ENCODE results near the gene PSAPL1. TPM values are rescaled to one million over a fixed set of nuclear protein-coding genes. Genes with fewer than 3 reads are reported as not detected.

Gene PSAPL1
- total and polyA plus RNA-seq, 2 donors = 0.05 TPM; not detected in 1

GRCh38 chr4:7398788-7399439 lies 35.8 kb downstream of the PSAPL1 start:
- H3K4me3 ChIP-seq (ENCODE audit: low read depth, low read length) = no peak overlapping the region
- DNase-seq (ENCODE audit: extremely low spot score) = no peak
- whole genome bisulfite sequencing = 78% methylated on average over 8 of the region's 8 CpGs
- H3K27ac ChIP-seq (ENCODE audit: low read depth) = no peak overlapping the region
- no peaks in the 10 kb centered on the region for H3K4me1 ChIP-seq (ENCODE audit: insufficient read depth)
- no peaks in the 10 kb centered on the region for H3K36me3 ChIP-seq (ENCODE audit: insufficient read depth)

DNA sequence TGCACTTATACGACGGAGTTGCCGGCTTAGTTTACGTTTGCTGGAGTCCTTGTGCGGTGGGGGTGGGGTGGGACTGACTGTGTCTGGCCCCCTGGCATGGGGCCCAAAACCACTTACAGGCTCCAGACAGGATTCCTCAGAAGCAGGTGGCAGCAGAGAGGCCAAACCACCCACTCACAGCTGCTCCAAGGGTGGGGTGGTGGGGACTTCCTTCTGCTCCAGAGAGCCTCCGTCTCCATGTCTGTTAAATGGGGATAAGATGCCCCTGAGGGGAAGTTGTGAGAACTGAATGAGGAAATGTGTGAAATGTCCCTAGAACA lies 36.7 kb downstream of the PSAPL1 start:
- H3K4me1 ChIP-seq (ENCODE audit: insufficient read depth) = no peaks in the 10 kb centered on the region
- no peak overlapping the region for H3K4me3 ChIP-seq (ENCODE audit: low read depth, low read length)
- 16% methylated on average over 6 of the region's 6 CpGs for WGBS
- H3K27ac ChIP-seq (ENCODE audit: low read depth) = no peak overlapping the region
- no peak for DNase-seq (ENCODE audit: extremely low spot score)
- no peaks in the 10 kb centered on the region for H3K36me3 ChIP-seq (ENCODE audit: insufficient read depth)

DNA sequence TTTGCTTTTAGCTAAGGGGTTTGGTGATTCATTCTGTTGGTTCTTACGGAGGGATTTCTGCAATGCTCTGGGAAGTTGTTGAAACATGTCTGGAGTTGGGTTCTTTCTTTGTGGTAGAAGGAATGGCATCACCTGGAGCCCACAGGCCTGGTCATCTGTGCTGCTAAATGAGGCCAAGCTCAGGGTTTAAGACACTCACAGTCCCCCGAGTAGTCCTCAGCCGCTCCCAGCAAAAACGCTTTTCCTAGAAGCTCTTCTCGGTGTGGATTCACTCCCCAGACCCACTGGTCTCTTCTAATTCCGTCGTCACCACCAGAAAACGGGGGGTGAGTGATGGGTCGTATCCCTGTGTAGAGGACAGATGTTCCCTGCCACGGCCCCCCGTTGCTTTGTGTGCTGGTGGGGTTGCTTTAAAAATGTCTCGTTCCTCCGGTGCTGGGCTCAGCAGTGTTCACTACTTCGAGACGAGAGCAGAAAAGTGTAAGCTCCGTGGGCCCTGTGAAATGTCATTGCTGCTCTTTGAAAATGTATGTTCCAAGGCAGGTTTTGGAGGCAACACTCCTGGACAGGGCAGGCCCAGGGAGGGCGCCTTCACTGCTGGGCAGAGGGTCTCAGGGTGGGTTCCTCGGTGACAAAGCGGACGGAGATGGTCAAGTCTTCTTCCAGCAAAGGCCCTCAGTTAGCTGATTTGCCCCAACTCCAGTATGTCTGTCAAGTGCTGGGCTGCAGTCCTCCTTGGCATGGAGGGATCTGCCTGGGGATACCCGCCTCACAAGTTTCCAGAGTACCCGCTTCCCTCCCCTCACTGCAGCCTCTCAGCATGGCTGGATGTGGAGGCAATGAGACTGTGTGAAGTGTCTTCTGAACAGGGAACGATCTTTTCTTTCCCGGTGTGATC lies 37.3 kb downstream of the PSAPL1 start:
- no peaks in the 10 kb centered on the region for H3K36me3 ChIP-seq (ENCODE audit: insufficient read depth)
- H3K27ac ChIP-seq (ENCODE audit: low read depth) = no peak overlapping the region
- no peak overlapping the region for H3K4me3 ChIP-seq (ENCODE audit: low read depth, low read length)
- H3K4me1 ChIP-seq (ENCODE audit: insufficient read depth) = no peaks in the 10 kb centered on the region
- DNase-seq (ENCODE audit: extremely low spot score) = no peak
- 75% methylated on average over 24 of the region's 24 CpGs for WGBS

GRCh38 chr4:7396186-7396910 lies 38.4 kb downstream of the PSAPL1 start:
- no peak for DNase-seq (ENCODE audit: extremely low spot score)
- Histone ChIP-seq H3K36me3 (ENCODE audit: insufficient read depth) (no peaks in the 10 kb centered on the region), H3K27ac (ENCODE audit: low read depth) (no peak overlapping the region), H3K4me1 (ENCODE audit: insufficient read depth) (no peaks in the 10 kb centered on the region), H3K4me3 (ENCODE audit: low read depth, low read length) (no peak overlapping the region)
- 90% methylated on average over 14 of the region's 14 CpGs for WGBS

GRCh38 chr4:7395645-7396044 lies 39.1 kb downstream of the PSAPL1 start:
- Histone ChIP-seq H3K4me3 (ENCODE audit: low read depth, low read length) (no peak overlapping the region), H3K27ac (ENCODE audit: low read depth) (no peak overlapping the region), H3K4me1 (ENCODE audit: insufficient read depth) (no peaks in the 10 kb centered on the region), H3K36me3 (ENCODE audit: insufficient read depth) (no peaks in the 10 kb centered on the region)
- WGBS = 83% methylated on average over 8 of the region's 8 CpGs
- no peak for DNase-seq (ENCODE audit: extremely low spot score)

DNA sequence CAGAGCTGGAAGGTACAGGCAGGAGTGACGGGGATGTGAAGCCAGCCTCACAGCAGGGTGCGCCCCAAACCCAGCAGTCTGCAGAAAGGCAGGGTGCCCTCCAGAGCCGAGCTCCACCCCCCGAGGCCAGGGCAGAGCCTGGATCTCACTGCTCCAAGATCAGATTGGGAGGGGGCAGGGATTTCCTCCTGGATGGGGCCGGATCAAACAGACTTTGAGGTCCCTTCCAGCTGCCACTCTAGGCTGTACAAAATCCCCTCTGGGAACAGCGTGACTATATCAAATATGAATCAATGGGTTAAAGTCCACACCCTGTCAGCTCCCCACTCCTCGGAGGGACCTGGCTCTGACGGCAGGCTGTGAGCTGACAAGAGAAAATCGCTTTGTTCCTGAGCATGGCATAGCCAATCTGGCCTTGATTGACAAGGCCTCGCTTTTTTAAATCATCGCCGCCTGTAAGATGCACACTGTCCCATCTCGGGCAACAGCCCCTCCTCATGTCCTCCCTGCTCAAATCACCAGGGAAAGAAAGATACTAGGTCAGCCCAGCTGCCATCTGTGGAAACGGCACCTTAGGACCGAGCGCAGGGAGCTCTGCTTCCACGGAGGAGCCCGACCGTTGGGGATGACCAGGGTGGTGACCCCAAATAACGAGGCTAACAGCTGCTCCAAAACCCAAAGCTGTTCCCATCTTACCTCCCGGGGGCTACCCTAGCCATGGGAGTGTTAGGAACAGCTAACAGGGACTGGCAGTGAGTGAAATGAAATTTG lies 39.9 kb downstream of the PSAPL1 start:
- no peak overlapping the region for H3K4me3 ChIP-seq (ENCODE audit: low read depth, low read length)
- no peaks in the 10 kb centered on the region for H3K4me1 ChIP-seq (ENCODE audit: insufficient read depth)
- H3K27ac ChIP-seq (ENCODE audit: low read depth) = no peak overlapping the region
- WGBS = 83% methylated on average over 21 of the region's 21 CpGs
- DNase-seq (ENCODE audit: extremely low spot score) = no peak
- no peaks in the 10 kb centered on the region for H3K36me3 ChIP-seq (ENCODE audit: insufficient read depth)

- no peak for DNase-seq (ENCODE audit: extremely low spot score)
- WGBS = 87% methylated on average over 29 of the region's 29 CpGs
- Histone ChIP-seq H3K27ac (ENCODE audit: low read depth) (no peak overlapping the region), H3K36me3 (ENCODE audit: insufficient read depth) (no peaks in the 10 kb centered on the region), H3K4me3 (ENCODE audit: low read depth, low read length) (no peak overlapping the region), H3K4me1 (ENCODE audit: insufficient read depth) (no peaks in the 10 kb centered on the region)
Observed at GRCh38 chr4:7393601-7394575, 40.8 kb downstream of the PSAPL1 start.

GRCh38 chr4:7392438-7393421 lies 42.0 kb downstream of the PSAPL1 start:
- no peak overlapping the region for H3K4me3 ChIP-seq (ENCODE audit: low read depth, low read length)
- no peak for DNase-seq (ENCODE audit: extremely low spot score)
- no peaks in the 10 kb centered on the region for H3K36me3 ChIP-seq (ENCODE audit: insufficient read depth)
- H3K27ac ChIP-seq (ENCODE audit: low read depth) = no peak overlapping the region
- H3K4me1 ChIP-seq (ENCODE audit: insufficient read depth) = no peaks in the 10 kb centered on the region
- WGBS = 66% methylated on average over 32 of the region's 32 CpGs

- DNase-seq (ENCODE audit: extremely low spot score) = no peak
- no peaks in the 10 kb centered on the region for H3K36me3 ChIP-seq (ENCODE audit: insufficient read depth)
- H3K4me1 ChIP-seq (ENCODE audit: insufficient read depth) = no peaks in the 10 kb centered on the region
- WGBS = 84% methylated on average over 18 of the region's 18 CpGs
- H3K4me3 ChIP-seq (ENCODE audit: low read depth, low read length) = no peak overlapping the region
- H3K27ac ChIP-seq (ENCODE audit: low read depth) = no peak overlapping the region
Observed at GRCh38 chr4:7391637-7392437, 42.9 kb downstream of the PSAPL1 start.

- Histone ChIP-seq H3K4me1 (ENCODE audit: insufficient read depth) (no peaks in the 10 kb centered on the region), H3K27ac (ENCODE audit: low read depth) (no peak overlapping the region), H3K36me3 (ENCODE audit: insufficient read depth) (no peaks in the 10 kb centered on the region), H3K4me3 (ENCODE audit: low read depth, low read length) (no peak overlapping the region)
- DNase-seq (ENCODE audit: extremely low spot score) = no peak
- WGBS = 88% methylated on average over 18 of the region's 18 CpGs
Observed at GRCh38 chr4:7390906-7391636, 43.7 kb downstream of the PSAPL1 start.

All from urinary bladder (tissue), 4 donors.